Measurements from ENCODE around the gene VAPB. TPM values are rescaled to one million over a fixed set of nuclear protein-coding genes. Genes with fewer than 3 reads are reported as not detected.

VAPB gene
- polyA plus RNA-seq, 3 donors = 8.5 to 14.3 (median 10.1) TPM

- peak overlapping the region in 1 of 7 donors; percentile 45 for H3K27ac Mint-ChIP-seq
- no peak overlapping the region for H3K4me2 ChIP-seq (replicated peaks; ENCODE audit: extremely low read depth, low read length, poor library complexity, severe bottlenecking)
These were observed 46.7 kb upstream of the VAPB start for GRCh38 chr20:58342104-58342945.

GRCh38 chr20:58344741-58345140 lies 44.3 kb upstream of the VAPB start:
- H3K36me3 Mint-ChIP-seq = peaks cover 60% of the 10 kb centered on the region in 2 donors
- 100% methylated on average over 1 of the region's 4 CpGs for WGBS (ENCODE audit: insufficient coverage)
- H3K79me2 ChIP-seq (ENCODE audit: insufficient read depth, low read length) = peaks cover 5% of the 10 kb centered on the region
- H3K27me3 ChIP-seq (ENCODE audit: control insufficient read depth in 2 of 2, insufficient read depth in 2 of 2, low read length in 2 of 2) = no peaks in the 10 kb centered on the region
- no peak overlapping the region for H3K4me3 ChIP-seq (replicated peaks in 1 of 3; ENCODE audit: low read depth in 2 of 3, low read length in 3 of 3)
- peaks cover 0 to 3% of the 10 kb centered on the region in 2 donors for H3K4me1 ChIP-seq (ENCODE audit: control insufficient read depth in 1 of 2, insufficient read depth in 2 of 2, low read length in 2 of 2)
- H3K27ac Mint-ChIP-seq = peak overlapping the region in 1 of 7 donors; percentile 15
- H3K36me3 ChIP-seq (replicated peaks in 1 of 2; ENCODE audit: control insufficient read depth in 1 of 2, insufficient read depth in 2 of 2, low read length in 2 of 2) = peaks cover 31 to 65% of the 10 kb centered on the region in 2 donors
- H3K27me3 Mint-ChIP-seq (ENCODE audit: low read depth in 3 of 3) = no peaks in the 10 kb centered on the region
- intact Hi-C loops (cut with micrococcal nuclease) = no loop called here
- no peak overlapping the region for H3K4me2 ChIP-seq (replicated peaks; ENCODE audit: extremely low read depth, low read length, poor library complexity, severe bottlenecking)
- no peak overlapping the region for H3K27ac ChIP-seq (ENCODE audit: low read depth in 1 of 2, low read length in 2 of 2)
- peaks cover 0 to 3% (median 0%) of the 10 kb centered on the region in 7 donors for H3K9me3 Mint-ChIP-seq
- H4K20me1 ChIP-seq (ENCODE audit: insufficient read depth, low read length) = peaks cover 39% of the 10 kb centered on the region
- H3K9ac ChIP-seq (ENCODE audit: insufficient read depth, low read length, poor library complexity, severe bottlenecking) = no peak overlapping the region
- no peak for TF ChIP-seq CTCF (IDR thresholded peaks at IDR 0.05)
- H3K4me3 Mint-ChIP-seq = no peak overlapping the region
- no peak overlapping the region for H2AFZ ChIP-seq (ENCODE audit: insufficient read depth, low read depth, low read length, poor library complexity, severe bottlenecking)
- peaks cover 8% of the 10 kb centered on the region for H3K4me1 Mint-ChIP-seq
- H3K9me3 ChIP-seq (replicated peaks in 1 of 2; ENCODE audit: control insufficient read depth in 1 of 2, insufficient read depth in 1 of 2, low read length in 2 of 2) = no peaks in the 10 kb centered on the region
- DNase-seq = no peak

More at GRCh38 chr20:58342104-58342945, 46.7 kb upstream of the VAPB start:
- Mint-ChIP-seq H3K27me3 (ENCODE audit: low read depth in 3 of 3) (no peaks in the 10 kb centered on the region), H3K4me1 (peaks cover 11% of the 10 kb centered on the region), H3K4me3 (no peak overlapping the region), H3K36me3 (peaks cover 47 to 53% of the 10 kb centered on the region in 2 donors), H3K9me3 (peaks cover 0 to 3% (median 0%) of the 10 kb centered on the region in 7 donors)
- H3K36me3 ChIP-seq (replicated peaks in 1 of 2; ENCODE audit: control insufficient read depth in 1 of 2, insufficient read depth in 2 of 2, low read length in 2 of 2) = peaks cover 30 to 46% of the 10 kb centered on the region in 2 donors
- no peak overlapping the region for H3K4me3 ChIP-seq (replicated peaks in 1 of 3; ENCODE audit: low read depth in 2 of 3, low read length in 3 of 3)
- peaks cover 10% of the 10 kb centered on the region for H3K79me2 ChIP-seq (ENCODE audit: insufficient read depth, low read length)
- H3K27ac ChIP-seq (ENCODE audit: low read depth in 1 of 2, low read length in 2 of 2) = no peak overlapping the region
- no peak overlapping the region for H3K9ac ChIP-seq (ENCODE audit: insufficient read depth, low read length, poor library complexity, severe bottlenecking)
- peaks cover 0 to 3% of the 10 kb centered on the region in 2 donors for H3K4me1 ChIP-seq (ENCODE audit: control insufficient read depth in 1 of 2, insufficient read depth in 2 of 2, low read length in 2 of 2)
- no peaks in the 10 kb centered on the region for H3K9me3 ChIP-seq (replicated peaks in 1 of 2; ENCODE audit: control insufficient read depth in 1 of 2, insufficient read depth in 1 of 2, low read length in 2 of 2)
- H3K27me3 ChIP-seq (ENCODE audit: control insufficient read depth in 2 of 2, insufficient read depth in 2 of 2, low read length in 2 of 2) = no peaks in the 10 kb centered on the region
- H4K20me1 ChIP-seq (ENCODE audit: insufficient read depth, low read length) = peaks cover 59% of the 10 kb centered on the region
- 100% methylated on average over 1 of the region's 3 CpGs for WGBS (ENCODE audit: insufficient coverage)
- no peak for DNase-seq
- no peak overlapping the region for H2AFZ ChIP-seq (ENCODE audit: insufficient read depth, low read depth, low read length, poor library complexity, severe bottlenecking)
- intact Hi-C loops (cut with micrococcal nuclease) = no loop called here
- TF ChIP-seq CTCF (IDR thresholded peaks at IDR 0.05) = no peak

All from CD14-positive monocyte (primary cell).